SK-N-SH (cell line): ENCODE data around the gene THYN1.

Experiments
- ELF1 ChIP-seq: IDR thresholded peaks from 2 replicates; pipeline ENCODE4 v1.4.0; 2012
- FOXJ3 ChIP-seq: sonication (generic); formaldehyde crosslinking; IDR thresholded peaks from 2 replicates; pipeline ENCODE4 v1.5.1; 2020; ENCODE audit warnings: mild to moderate bottlenecking, missing genetic modification reagents
- JUND ChIP-seq: IDR thresholded peaks from 2 replicates; pipeline ENCODE4 v1.4.0; 2012
- MEF2A ChIP-seq: IDR thresholded peaks from 2 replicates; pipeline ENCODE4 v1.4.0; 2012; ENCODE audit warnings: low read depth, borderline replicate concordance
- POLR2AphosphoS5 ChIP-seq: IDR thresholded peaks from 2 replicates; pipeline ENCODE4 v1.6.1; 2012; ENCODE audit warnings: low read depth, low read length
- REST ChIP-seq: IDR thresholded peaks from 2 replicates; pipeline ENCODE4 v1.6.1; 2012; ENCODE audit warnings: mild to moderate bottlenecking, low read depth, low read length, moderate library complexity
- RXRA ChIP-seq: IDR thresholded peaks from 2 replicates; pipeline ENCODE4 v1.4.0; 2012; ENCODE audit warnings: low read depth, mild to moderate bottlenecking, borderline replicate concordance
- SIN3A ChIP-seq: IDR thresholded peaks from 2 replicates; pipeline ENCODE4 v1.6.1; 2012; ENCODE audit warnings: low read depth, mild to moderate bottlenecking, low read length, moderate library complexity, borderline replicate concordance
- YY1 ChIP-seq: IDR thresholded peaks from 2 replicates; pipeline ENCODE4 v1.4.0; 2012; ENCODE audit warnings: low read depth, mild to moderate bottlenecking
- TF ChIP-seq, protein P1 (sequence below): fragments of 200-600 bp; sonication (generic); IDR thresholded peaks from 2 replicates; pipeline ENCODE4 v1.6.1; 2017; ENCODE audit warnings: antibody characterized with exemption, mild to moderate bottlenecking, moderate library complexity

- TF ChIP-seq REST (no peak), SIN3A (no peak), POLR2AphosphoS5 (no peak), ELF1 (no peak), RXRA (no peak), MEF2A (no peak), YY1 (no peak), FOXJ3 (CRISPR knock-in tag) (no peak), JUND (no peak)
- TF ChIP-seq, protein P1, sequence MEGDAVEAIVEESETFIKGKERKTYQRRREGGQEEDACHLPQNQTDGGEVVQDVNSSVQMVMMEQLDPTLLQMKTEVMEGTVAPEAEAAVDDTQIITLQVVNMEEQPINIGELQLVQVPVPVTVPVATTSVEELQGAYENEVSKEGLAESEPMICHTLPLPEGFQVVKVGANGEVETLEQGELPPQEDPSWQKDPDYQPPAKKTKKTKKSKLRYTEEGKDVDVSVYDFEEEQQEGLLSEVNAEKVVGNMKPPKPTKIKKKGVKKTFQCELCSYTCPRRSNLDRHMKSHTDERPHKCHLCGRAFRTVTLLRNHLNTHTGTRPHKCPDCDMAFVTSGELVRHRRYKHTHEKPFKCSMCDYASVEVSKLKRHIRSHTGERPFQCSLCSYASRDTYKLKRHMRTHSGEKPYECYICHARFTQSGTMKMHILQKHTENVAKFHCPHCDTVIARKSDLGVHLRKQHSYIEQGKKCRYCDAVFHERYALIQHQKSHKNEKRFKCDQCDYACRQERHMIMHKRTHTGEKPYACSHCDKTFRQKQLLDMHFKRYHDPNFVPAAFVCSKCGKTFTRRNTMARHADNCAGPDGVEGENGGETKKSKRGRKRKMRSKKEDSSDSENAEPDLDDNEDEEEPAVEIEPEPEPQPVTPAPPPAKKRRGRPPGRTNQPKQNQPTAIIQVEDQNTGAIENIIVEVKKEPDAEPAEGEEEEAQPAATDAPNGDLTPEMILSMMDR = no peak
Measured at GRCh38 chr11:134291196-134291595, 38.0 kb upstream of the THYN1 start.
